Right lobe of liver (tissue), 4 donors: ENCODE data around the gene EIF3F.

Source experiments
- CTCF ChIP-seq, 4 donors: fragments of 200-600 bp in 3 of 4; fragments of 450-650 bp in 1 of 4; IDR thresholded peaks; one replicate each; pipeline versions ENCODE4 v1.5.1 to v1.8.0; 2016 to 2022; ENCODE audit warnings: antibody characterized with exemption in 4 of 4, mild to moderate bottlenecking in 2 of 4
- POLR2A ChIP-seq: fragments of 450-650 bp; IDR thresholded peaks from one replicate; pipeline ENCODE4 v1.6.1; 2017; ENCODE audit warnings: antibody characterized with exemption, mild to moderate bottlenecking
- donor health status: DM: no; HTN: no; CAD: no.
- donor health status: DM: no; HTN: no; CAD: no.
- donor health status: DM: no; HTN: yes; CAD: no.

- peak; percentile 82 to 93 (median 88) for TF ChIP-seq CTCF (IDR thresholded peaks at IDR 0.05)
- no peak for TF ChIP-seq POLR2A
Measured at GRCh38 chr11:8006349-8006977, 19.3 kb downstream of the EIF3F start.
